ENCODE data around the gene SNPH.

The SNPH gene

DNA sequence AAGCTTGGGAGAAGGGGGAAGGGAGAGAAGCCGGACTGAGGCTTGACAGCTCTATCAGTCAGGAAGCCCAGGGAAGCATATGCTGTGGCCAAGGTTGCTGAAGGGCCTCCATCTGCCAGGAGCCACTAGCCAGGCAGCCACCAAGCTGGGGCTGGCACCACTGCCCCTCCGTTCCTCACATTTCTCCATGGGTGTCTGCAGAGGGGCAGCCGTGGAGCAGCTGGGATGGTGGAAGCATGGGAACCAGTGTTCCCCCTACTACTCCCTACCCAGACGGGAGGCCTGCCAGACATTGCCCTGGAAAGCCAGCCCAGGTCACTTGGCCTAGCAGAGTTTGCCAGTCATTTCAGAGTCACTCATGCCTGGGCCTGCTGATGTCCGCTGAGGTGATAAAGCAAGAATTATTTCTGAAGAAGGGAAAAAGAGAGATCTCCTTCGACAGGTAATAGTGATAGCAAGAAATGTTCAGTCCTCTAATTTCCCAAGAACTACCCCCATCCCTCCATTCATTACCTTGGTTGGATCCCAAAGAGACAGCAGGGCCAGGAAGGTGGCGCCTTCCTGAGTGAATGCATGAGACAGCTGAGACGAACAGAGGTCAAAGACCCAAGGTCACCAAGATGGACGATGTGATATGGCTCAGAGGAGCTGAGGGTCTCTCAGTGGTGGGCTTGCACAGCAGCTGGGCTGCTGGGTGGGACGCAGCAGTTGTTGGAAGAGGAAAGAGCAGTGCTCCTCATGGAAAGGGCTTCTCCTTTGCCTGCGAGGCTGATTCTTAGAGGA, 21.9 kb downstream of the SNPH start:
- TF ChIP-seq, protein P1, sequence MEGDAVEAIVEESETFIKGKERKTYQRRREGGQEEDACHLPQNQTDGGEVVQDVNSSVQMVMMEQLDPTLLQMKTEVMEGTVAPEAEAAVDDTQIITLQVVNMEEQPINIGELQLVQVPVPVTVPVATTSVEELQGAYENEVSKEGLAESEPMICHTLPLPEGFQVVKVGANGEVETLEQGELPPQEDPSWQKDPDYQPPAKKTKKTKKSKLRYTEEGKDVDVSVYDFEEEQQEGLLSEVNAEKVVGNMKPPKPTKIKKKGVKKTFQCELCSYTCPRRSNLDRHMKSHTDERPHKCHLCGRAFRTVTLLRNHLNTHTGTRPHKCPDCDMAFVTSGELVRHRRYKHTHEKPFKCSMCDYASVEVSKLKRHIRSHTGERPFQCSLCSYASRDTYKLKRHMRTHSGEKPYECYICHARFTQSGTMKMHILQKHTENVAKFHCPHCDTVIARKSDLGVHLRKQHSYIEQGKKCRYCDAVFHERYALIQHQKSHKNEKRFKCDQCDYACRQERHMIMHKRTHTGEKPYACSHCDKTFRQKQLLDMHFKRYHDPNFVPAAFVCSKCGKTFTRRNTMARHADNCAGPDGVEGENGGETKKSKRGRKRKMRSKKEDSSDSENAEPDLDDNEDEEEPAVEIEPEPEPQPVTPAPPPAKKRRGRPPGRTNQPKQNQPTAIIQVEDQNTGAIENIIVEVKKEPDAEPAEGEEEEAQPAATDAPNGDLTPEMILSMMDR (IDR thresholded peaks at IDR 0.05; ENCODE audit: unreplicated experiment in 3 of 3): no peak
- Mint-ChIP-seq H3K36me3 (ENCODE audit: low read depth) (no peaks in the 10 kb centered on the region), H3K4me3 (no peak overlapping the region), H3K27me3 (ENCODE audit: low read depth) (peaks cover 5% of the 10 kb centered on the region), H3K27ac (no peak overlapping the region), H3K4me1 (peaks cover 11% of the 10 kb centered on the region), H3K9me3 (no peaks in the 10 kb centered on the region)

DNA sequence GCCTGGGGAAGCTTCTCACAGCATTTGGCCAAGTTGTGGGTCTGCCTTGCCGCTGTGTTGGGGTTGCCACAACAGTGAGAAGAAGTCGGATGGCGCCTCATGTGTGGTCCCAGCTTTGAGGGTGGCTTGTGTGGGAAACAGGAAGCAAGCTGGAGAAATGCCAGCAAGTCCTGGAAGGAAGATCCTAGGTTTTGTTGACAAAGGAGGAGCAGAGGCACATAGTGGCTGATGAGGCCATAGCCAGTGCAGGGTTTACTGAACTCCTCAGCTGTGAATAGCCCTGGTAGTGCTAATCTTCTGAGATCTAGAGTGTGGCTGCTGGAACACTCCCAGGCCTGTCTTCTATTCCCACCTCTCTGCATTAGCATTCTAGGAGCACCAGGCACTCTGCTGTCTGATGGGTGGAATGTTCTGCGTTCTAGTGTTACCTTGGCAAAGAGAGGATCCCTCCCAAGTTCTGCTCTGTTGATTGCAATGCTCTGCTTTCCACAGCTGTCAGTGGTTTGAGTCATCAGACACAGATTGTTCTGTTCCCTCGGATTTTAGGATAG, 25.2 kb downstream of the SNPH start:
- Mint-ChIP-seq H3K36me3 (ENCODE audit: low read depth) (no peaks in the 10 kb centered on the region), H3K27me3 (ENCODE audit: low read depth) (no peaks in the 10 kb centered on the region), H3K4me3 (no peak overlapping the region), H3K9me3 (no peaks in the 10 kb centered on the region), H3K27ac (peak overlapping the region in 1 of 3 experiments; percentile 55), H3K4me1 (peaks cover 11% of the 10 kb centered on the region)
- TF ChIP-seq, protein P1 (IDR thresholded peaks at IDR 0.05; ENCODE audit: unreplicated experiment in 3 of 3): no peak

DNA sequence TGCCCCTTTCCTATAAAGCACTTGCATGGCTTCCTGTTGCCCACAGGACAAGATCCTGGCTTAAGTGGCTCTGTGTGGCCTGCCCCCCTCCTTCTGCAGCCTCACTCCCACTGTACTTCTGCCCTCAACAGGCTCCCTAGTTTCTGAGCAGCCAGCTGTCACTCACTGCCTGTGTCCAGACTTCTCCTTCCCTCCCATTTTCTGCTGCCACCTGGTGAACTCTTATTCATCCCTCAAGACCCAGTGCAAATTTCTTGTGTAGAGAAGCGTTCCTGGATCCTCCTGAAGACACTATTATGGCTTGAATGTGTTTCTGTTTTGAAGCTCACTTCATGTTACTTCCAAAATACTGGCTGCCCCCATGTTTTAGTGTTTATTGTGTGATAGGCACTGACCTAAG, 26.5 kb downstream of the SNPH start:
- H3K36me3 Mint-ChIP-seq (ENCODE audit: low read depth): no peaks in the 10 kb centered on the region
- no peak overlapping the region for H3K4me3 Mint-ChIP-seq
- H3K9me3 Mint-ChIP-seq: no peaks in the 10 kb centered on the region
- H3K4me1 Mint-ChIP-seq: peaks cover 11% of the 10 kb centered on the region
- no peak overlapping the region for H3K27ac Mint-ChIP-seq
- peaks cover under 1% of the 10 kb centered on the region for H3K27me3 Mint-ChIP-seq (ENCODE audit: low read depth)
- TF ChIP-seq, protein P1 (IDR thresholded peaks at IDR 0.05; ENCODE audit: unreplicated experiment in 3 of 3): no peak

DNA sequence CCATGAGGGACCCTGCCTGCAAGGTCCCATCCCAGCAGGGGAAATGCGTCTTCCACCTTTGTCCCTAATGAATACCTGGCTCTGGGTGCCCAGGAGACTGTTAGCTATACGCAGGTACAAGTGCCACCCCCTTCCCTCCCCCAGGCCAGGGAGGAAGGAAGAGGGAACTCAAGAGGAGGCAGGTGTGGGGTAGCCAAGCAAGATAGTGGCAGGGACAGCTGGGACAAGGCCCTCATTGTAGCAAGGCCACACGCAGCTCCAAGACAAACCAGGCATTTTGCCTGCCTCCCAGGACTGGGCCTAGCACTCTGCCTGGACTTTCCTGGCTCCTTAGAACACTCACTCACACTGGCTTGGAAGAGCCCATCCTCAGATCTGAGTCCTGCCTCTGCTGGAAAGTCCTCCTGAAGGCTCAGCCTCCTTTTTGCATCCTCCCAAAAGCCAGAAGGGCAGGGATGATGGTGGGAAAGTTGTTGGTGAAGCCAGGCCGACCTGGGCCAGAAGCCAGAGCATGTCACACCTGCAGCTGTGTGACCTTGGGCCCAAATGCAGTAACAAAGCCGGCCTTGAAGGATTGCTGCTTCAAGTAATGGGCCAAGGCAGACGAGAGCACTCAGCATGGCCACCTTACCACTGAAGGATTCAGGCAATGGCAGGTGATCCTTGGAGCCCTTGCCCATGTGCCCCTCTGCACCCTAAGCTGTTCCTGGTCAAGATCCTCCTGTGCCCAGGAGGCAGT, 27.7 kb downstream of the SNPH start:
- Mint-ChIP-seq H3K27me3 (ENCODE audit: low read depth) (peaks cover 3% of the 10 kb centered on the region), H3K27ac (no peak overlapping the region), H3K4me1 (peaks cover 11% of the 10 kb centered on the region), H3K36me3 (ENCODE audit: low read depth) (no peaks in the 10 kb centered on the region), H3K4me3 (no peak overlapping the region), H3K9me3 (no peaks in the 10 kb centered on the region)
- TF ChIP-seq, protein P1 (IDR thresholded peaks at IDR 0.05; ENCODE audit: unreplicated experiment in 3 of 3): no peak

DNA sequence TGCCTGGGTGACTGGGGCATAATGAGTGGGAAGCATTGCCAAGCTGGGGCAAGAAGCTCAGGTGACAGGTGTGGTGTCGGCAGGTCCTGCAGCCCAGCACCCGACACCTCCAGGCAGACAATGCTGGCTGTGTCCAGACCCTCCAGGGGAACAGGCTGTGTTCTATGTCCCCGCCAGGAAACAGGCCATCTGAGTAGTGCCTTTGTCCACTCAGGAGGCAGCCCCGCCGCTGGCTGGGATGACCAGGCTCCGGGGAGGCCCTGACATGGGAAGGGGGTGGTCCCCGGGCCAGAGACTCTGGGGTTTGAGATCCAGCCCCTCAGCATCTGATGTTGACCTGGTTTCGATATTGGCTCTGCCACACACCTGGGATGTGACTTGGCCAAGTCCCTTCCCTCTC, 28.4 kb downstream of the SNPH start:
- TF ChIP-seq, protein P1 (IDR thresholded peaks at IDR 0.05; ENCODE audit: unreplicated experiment in 3 of 3): no peak
- no peaks in the 10 kb centered on the region for H3K9me3 Mint-ChIP-seq
- H3K4me3 Mint-ChIP-seq: no peak overlapping the region
- peaks cover 11% of the 10 kb centered on the region for H3K4me1 Mint-ChIP-seq
- H3K36me3 Mint-ChIP-seq (ENCODE audit: low read depth): no peaks in the 10 kb centered on the region
- H3K27me3 Mint-ChIP-seq (ENCODE audit: low read depth): peaks cover 3% of the 10 kb centered on the region
- H3K27ac Mint-ChIP-seq: no peak overlapping the region

Data from nephron (organoid).